ENCODE results near the gene HP.
"Not testable (repeated sequence)": the region's sequence is repeated elsewhere in the genome, so short reads cannot be mapped to it uniquely, and the experiment has no call there.

HP gene

DNA sequence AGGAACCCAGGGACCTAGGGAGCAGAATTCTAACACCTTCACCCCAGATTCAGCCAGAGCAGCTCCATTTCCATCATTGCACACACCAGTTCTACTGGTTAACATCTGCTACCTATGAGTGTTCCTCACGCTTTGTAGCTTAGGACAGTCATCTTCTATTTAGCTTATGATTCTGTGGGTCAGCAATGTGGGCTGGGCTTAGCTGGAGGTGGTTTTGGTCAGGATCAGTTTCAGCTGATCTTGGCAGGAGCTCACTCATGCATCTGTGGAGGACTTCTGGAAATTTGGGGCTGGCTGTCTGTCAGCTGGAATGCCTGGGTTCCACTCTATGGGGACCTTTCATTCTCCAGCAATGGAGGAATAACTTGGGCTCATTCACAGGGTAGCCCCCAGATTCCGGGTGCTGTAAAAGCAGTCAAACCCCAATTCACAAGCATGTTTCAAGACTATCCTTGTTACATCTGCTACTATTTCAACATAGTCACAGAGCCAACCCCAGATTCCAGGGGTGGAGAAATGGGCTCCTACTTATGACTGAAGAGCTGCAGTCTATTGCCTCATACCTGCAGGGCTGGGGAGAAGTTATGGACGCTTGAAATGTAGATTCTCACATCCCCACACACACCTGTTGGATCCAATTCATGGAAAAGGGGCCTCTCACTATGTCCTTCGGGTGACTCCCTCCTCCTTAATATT lies 3.4 kb upstream of the HP start:
- Histone ChIP-seq H3K9ac (ENCODE audit: low read depth, low read length, poor library complexity, severe bottlenecking) (no peak overlapping the region), H3K4me1 (ENCODE audit: insufficient read depth, low read length, poor library complexity, severe bottlenecking) (no peaks in the 10 kb centered on the region), H3K4me3 (ENCODE audit: low read length, poor library complexity, severe bottlenecking) (no peak overlapping the region), H3K27me3 (ENCODE audit: insufficient read depth, low read length, poor library complexity, severe bottlenecking) (no peaks in the 10 kb centered on the region), H3F3A (ENCODE audit: low read depth) (no peaks in the 10 kb centered on the region), H3K79me2 (ENCODE audit: insufficient read depth, low read length) (no peaks in the 10 kb centered on the region), H3K36me3 (ENCODE audit: insufficient read depth, low read length) (no peaks in the 10 kb centered on the region), H3K9me2 (replicated peaks; ENCODE audit: low read depth, low read length) (no peaks in the 10 kb centered on the region), H4K20me1 (ENCODE audit: insufficient read depth, low read length, poor library complexity, severe bottlenecking) (no peaks in the 10 kb centered on the region), H3K9me3 (ENCODE audit: insufficient read depth, low read depth, low read length) (no peaks in the 10 kb centered on the region), H2AFZ (ENCODE audit: low read length) (no peak overlapping the region), H3K4me2 (ENCODE audit: low read depth, low read length, poor library complexity, severe bottlenecking) (no peak overlapping the region)
- TF ChIP-seq CTCF (conservative IDR thresholded peaks at IDR 0.05; ENCODE audit: low read length) = no peak
- no peak for TF ChIP-seq EZH2phosphoT487 (IDR thresholded peaks at IDR 0.05; ENCODE audit: borderline replicate concordance)

GRCh38 chr16:72051818-72052217 lies 2.5 kb upstream of the HP start:
- Histone ChIP-seq H3K36me3 (ENCODE audit: insufficient read depth, low read length) (no peaks in the 10 kb centered on the region), H3K4me2 (ENCODE audit: low read depth, low read length, poor library complexity, severe bottlenecking) (no peak overlapping the region), H3F3A (ENCODE audit: low read depth) (no peaks in the 10 kb centered on the region), H3K9me2 (replicated peaks; ENCODE audit: low read depth, low read length) (no peaks in the 10 kb centered on the region), H3K9me3 (ENCODE audit: insufficient read depth, low read depth, low read length) (no peaks in the 10 kb centered on the region), H4K20me1 (ENCODE audit: insufficient read depth, low read length, poor library complexity, severe bottlenecking) (no peaks in the 10 kb centered on the region), H3K9ac (ENCODE audit: low read depth, low read length, poor library complexity, severe bottlenecking) (no peak overlapping the region), H3K4me3 (ENCODE audit: low read length, poor library complexity, severe bottlenecking) (no peak overlapping the region), H3K79me2 (ENCODE audit: insufficient read depth, low read length) (no peaks in the 10 kb centered on the region), H2AFZ (ENCODE audit: low read length) (no peak overlapping the region), H3K27me3 (ENCODE audit: insufficient read depth, low read length, poor library complexity, severe bottlenecking) (no peaks in the 10 kb centered on the region), H3K4me1 (ENCODE audit: insufficient read depth, low read length, poor library complexity, severe bottlenecking) (no peaks in the 10 kb centered on the region)
- TF ChIP-seq CTCF (conservative IDR thresholded peaks at IDR 0.05; ENCODE audit: low read length) = no peak

DNA sequence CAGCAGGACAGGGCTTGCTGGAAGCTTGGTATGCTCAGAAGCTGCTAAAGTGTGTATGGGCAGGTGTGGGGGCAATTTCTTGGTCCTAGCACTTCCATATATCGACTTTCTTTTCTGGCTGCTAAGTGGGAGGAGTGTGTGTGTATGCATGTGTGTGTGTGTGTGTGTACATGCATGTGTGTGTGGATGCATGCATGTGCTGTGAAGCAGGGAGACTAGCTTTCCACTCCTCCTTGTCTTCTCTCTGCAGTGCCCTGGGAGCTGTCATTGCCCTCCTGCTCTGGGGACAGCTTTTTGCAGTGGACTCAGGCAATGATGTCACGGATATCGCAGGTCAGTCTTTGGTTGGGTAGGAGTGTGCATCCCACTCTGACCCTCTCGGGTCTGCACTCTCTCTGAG lies 1.6 kb downstream of the HP start:
- Histone ChIP-seq H3K4me2 (ENCODE audit: low read depth, low read length, poor library complexity, severe bottlenecking) (no peak overlapping the region), H3K4me3 (ENCODE audit: low read length, poor library complexity, severe bottlenecking) (no peak overlapping the region), H3K9me3 (ENCODE audit: insufficient read depth, low read depth, low read length) (no peaks in the 10 kb centered on the region), H3K36me3 (ENCODE audit: insufficient read depth, low read length) (no peaks in the 10 kb centered on the region), H2AFZ (ENCODE audit: low read length) (no peak overlapping the region), H4K20me1 (ENCODE audit: insufficient read depth, low read length, poor library complexity, severe bottlenecking) (no peaks in the 10 kb centered on the region), H3K9me2 (replicated peaks; ENCODE audit: low read depth, low read length) (no peaks in the 10 kb centered on the region), H3K4me1 (ENCODE audit: insufficient read depth, low read length, poor library complexity, severe bottlenecking) (no peaks in the 10 kb centered on the region), H3K9ac (ENCODE audit: low read depth, low read length, poor library complexity, severe bottlenecking) (no peak overlapping the region), H3K79me2 (ENCODE audit: insufficient read depth, low read length) (no peaks in the 10 kb centered on the region), H3F3A (ENCODE audit: low read depth) (no peaks in the 10 kb centered on the region), H3K27me3 (ENCODE audit: insufficient read depth, low read length, poor library complexity, severe bottlenecking) (no peaks in the 10 kb centered on the region)
- TF ChIP-seq EZH2phosphoT487 (IDR thresholded peaks at IDR 0.05; ENCODE audit: borderline replicate concordance) = no peak
- no peak for TF ChIP-seq CTCF (conservative IDR thresholded peaks at IDR 0.05; ENCODE audit: low read length)

DNA sequence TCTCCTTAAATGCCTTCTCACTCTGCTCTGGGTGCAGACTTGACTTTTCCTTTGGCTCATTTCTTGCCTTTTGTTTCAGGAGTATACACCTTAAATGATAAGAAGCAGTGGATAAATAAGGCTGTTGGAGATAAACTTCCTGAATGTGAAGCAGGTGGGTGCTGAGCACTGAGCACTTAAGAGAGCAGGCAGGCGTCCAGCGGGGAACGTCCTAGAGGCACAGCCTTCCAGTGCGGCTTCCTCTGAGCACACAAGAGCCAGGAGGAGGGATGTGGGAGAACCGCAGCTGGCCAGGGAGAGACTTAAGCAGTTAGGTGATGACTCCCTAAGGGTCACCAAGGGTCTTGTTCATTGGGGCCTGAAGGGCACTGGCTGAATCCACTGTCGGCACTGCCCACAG lies 3.0 kb downstream of the HP start:
- H3K9me2 ChIP-seq (replicated peaks; ENCODE audit: low read depth, low read length) = not testable (repeated sequence)

DNA sequence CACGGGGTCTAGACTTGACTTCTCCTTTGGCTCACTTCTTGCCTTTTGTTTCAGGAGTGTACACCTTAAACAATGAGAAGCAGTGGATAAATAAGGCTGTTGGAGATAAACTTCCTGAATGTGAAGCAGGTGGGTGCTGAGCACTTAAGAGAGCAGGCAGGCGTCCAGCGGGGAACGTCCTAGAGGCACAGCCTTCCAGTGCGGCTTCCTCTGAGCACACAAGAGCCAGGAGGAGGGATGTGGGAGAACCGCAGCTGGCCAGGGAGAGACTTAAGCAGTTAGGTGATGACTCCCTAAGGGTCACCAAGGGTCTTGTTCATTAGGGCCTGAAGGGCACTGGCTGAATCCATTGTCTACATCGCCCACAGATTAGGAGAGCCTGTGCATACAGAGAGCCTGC lies 4.8 kb downstream of the HP start:
- H3K9me3 ChIP-seq (ENCODE audit: insufficient read depth, low read depth, low read length); H3K9ac ChIP-seq (ENCODE audit: low read depth, low read length, poor library complexity, severe bottlenecking); H3K9me2 ChIP-seq (replicated peaks; ENCODE audit: low read depth, low read length); H3K27me3 ChIP-seq (ENCODE audit: insufficient read depth, low read length, poor library complexity, severe bottlenecking); H3F3A ChIP-seq (ENCODE audit: low read depth); H2AFZ ChIP-seq (ENCODE audit: low read length); H3K79me2 ChIP-seq (ENCODE audit: insufficient read depth, low read length); H3K4me2 ChIP-seq (ENCODE audit: low read depth, low read length, poor library complexity, severe bottlenecking); H3K4me3 ChIP-seq (ENCODE audit: low read length, poor library complexity, severe bottlenecking); H4K20me1 ChIP-seq (ENCODE audit: insufficient read depth, low read length, poor library complexity, severe bottlenecking); H3K4me1 ChIP-seq (ENCODE audit: insufficient read depth, low read length, poor library complexity, severe bottlenecking); H3K36me3 ChIP-seq (ENCODE audit: insufficient read depth, low read length): not testable (repeated sequence)

More for the DNA sequence above, 3.0 kb downstream of the HP start:
- H3K4me2 ChIP-seq (ENCODE audit: low read depth, low read length, poor library complexity, severe bottlenecking); H3K27me3 ChIP-seq (ENCODE audit: insufficient read depth, low read length, poor library complexity, severe bottlenecking); H4K20me1 ChIP-seq (ENCODE audit: insufficient read depth, low read length, poor library complexity, severe bottlenecking); H3K79me2 ChIP-seq (ENCODE audit: insufficient read depth, low read length); H3F3A ChIP-seq (ENCODE audit: low read depth); H2AFZ ChIP-seq (ENCODE audit: low read length); H3K4me1 ChIP-seq (ENCODE audit: insufficient read depth, low read length, poor library complexity, severe bottlenecking); H3K9me3 ChIP-seq (ENCODE audit: insufficient read depth, low read depth, low read length); H3K4me3 ChIP-seq (ENCODE audit: low read length, poor library complexity, severe bottlenecking); H3K36me3 ChIP-seq (ENCODE audit: insufficient read depth, low read length); H3K9ac ChIP-seq (ENCODE audit: low read depth, low read length, poor library complexity, severe bottlenecking): not testable (repeated sequence)

Measured in Loucy (cell line).